Muscle of arm (tissue), 12 donors: Measurements from ENCODE around the gene TIRAP. TPM values are rescaled to one million over a fixed set of nuclear protein-coding genes. Genes with fewer than 3 reads are reported as not detected.
"Not testable (repeated sequence)": the region's sequence is repeated elsewhere in the genome, so short reads cannot be mapped to it uniquely, and the experiment has no call there.

Experiments
- DNase-seq: peaks from one replicate; pipeline ENCODE4 v3.0.0-alpha.2; 2013
- polyA plus RNA-seq, 12 donors: library from polyadenylated mRNA; unstranded; fragments of 120-200 nt; gene quantifications; one replicate each; pipeline ENCODE4 v1.2.1, GENCODE V29; 2013; ENCODE audit not compliant: insufficient read length in 12 of 12

Gene TIRAP
- polyA plus RNA-seq, 12 donors, result 6.9 to 16.5 (median 8.2) TPM; not detected in 1

- no peak for DNase-seq
Observed at GRCh38 chr11:126282361-126282735, 545 bp upstream of the TIRAP start.

- no peak for DNase-seq
Observed at GRCh38 chr11:126284829-126285228, 1.9 kb downstream of the TIRAP start.

GRCh38 chr11:126288237-126288636 lies 5.3 kb downstream of the TIRAP start:
- no peak for DNase-seq

- DNase-seq, result no peak
Observed at GRCh38 chr11:126290887-126291286, 8.0 kb downstream of the TIRAP start.

- no peak for DNase-seq
Observed at GRCh38 chr11:126293726-126294125, 10.8 kb downstream of the TIRAP start.

GRCh38 chr11:126297004-126297403 lies 14.1 kb downstream of the TIRAP start:
- no peak for DNase-seq

GRCh38 chr11:126303623-126304456 lies 20.9 kb downstream of the TIRAP start, which contains the start of gene DCPS:
DCPS (plus strand) TSS chr11:126304060; CDS start chr11:126304081, 21 bp downstream.
- DNase-seq, result peak; percentile 94

- no peak for DNase-seq
Observed at GRCh38 chr11:126304457-126305075, 21.7 kb downstream of the TIRAP start.

GRCh38 chr11:126305699-126306098 lies 22.8 kb downstream of the TIRAP start:
- DNase-seq, result no peak

GRCh38 chr11:126307706-126308105 lies 24.8 kb downstream of the TIRAP start:
- DNase-seq, result no peak

- DNase-seq, result no peak
Observed at GRCh38 chr11:126308271-126308671, 25.4 kb downstream of the TIRAP start.

GRCh38 chr11:126308771-126309170 lies 25.9 kb downstream of the TIRAP start:
- not testable (repeated sequence) for DNase-seq

- peak; percentile 81 for DNase-seq
Observed at GRCh38 chr11:126310200-126310991, 27.5 kb downstream of the TIRAP start.

- DNase-seq, result no peak
Observed at GRCh38 chr11:126310992-126311310, 28.1 kb downstream of the TIRAP start.

- no peak for DNase-seq
Observed at GRCh38 chr11:126311401-126312291, 28.8 kb downstream of the TIRAP start.

GRCh38 chr11:126312961-126313360 lies 30.1 kb downstream of the TIRAP start:
- DNase-seq, result no peak

- no peak for DNase-seq
Observed at GRCh38 chr11:126313826-126314225, 30.9 kb downstream of the TIRAP start.

- no peak for DNase-seq
Observed at GRCh38 chr11:126317432-126317755, 34.5 kb downstream of the TIRAP start.

- DNase-seq, result peak; percentile 90
Observed at GRCh38 chr11:126317756-126318573, 35.1 kb downstream of the TIRAP start.

- peak; percentile 93 for DNase-seq
Observed at GRCh38 chr11:126318574-126319373, 35.9 kb downstream of the TIRAP start.
